B cell (primary cell): ENCODE measurements around the gene PPAN. TPM values are rescaled to one million over a fixed set of nuclear protein-coding genes. Genes with fewer than 3 reads are reported as not detected.

Experiments
- ATAC-seq: fragments of 200-7000 bp; cut with Tn5 transposase; one replicate; pipeline ENCODE4 v1.10.0; 2021; ENCODE audit warnings: low read depth, mild to moderate bottlenecking, moderate number of reproducible peaks, moderate library complexity
- CTCF ChIA-PET: fragments of 350-600 bp; sonication (Branson Sonifier 250); formaldehyde crosslinking; loops from one replicate; lab custom pipeline; 2021; ENCODE audit warnings: antibody characterized with exemption, inconsistent platforms; lab: Charles Lee
- POLR2A ChIA-PET: fragments of 350-600 bp; sonication (Branson Sonifier 250); formaldehyde crosslinking; loops from one replicate; lab custom pipeline; 2021; ENCODE audit warnings: antibody characterized with exemption; lab: Charles Lee
- DNase-seq: peaks from one replicate; pipeline ENCODE4 v3.0.0; 2013
- H2AFZ ChIP-seq: 2 replicates; pipeline ENCODE4 v1.6.1; 2012; ENCODE audit warnings: mild to moderate bottlenecking, low read depth, low read length; ENCODE audit not compliant: insufficient read depth, poor library complexity, severe bottlenecking
- H3K27ac ChIP-seq, 2 donors: 1 replicate in 1 of 2; 2 replicates in 1 of 2; pipeline ENCODE4 v1.5.1; 2012 to 2013; ENCODE audit warnings: low read length in 2 of 2, mild to moderate bottlenecking in 2 of 2, moderate library complexity in 1 of 2
- H3K27me3 ChIP-seq, 4 experiments: fragments of 200-600 bp in 1 of 4; sonication (generic) in 1 of 4; replicated peaks in 1 of 4; 1 replicate in 2 of 4; 2 replicates in 2 of 4; pipeline versions ENCODE4 v1.6.1 to v1.7.0; 2013 to 2016; ENCODE audit warnings: low read length in 3 of 4, mild to moderate bottlenecking in 2 of 4, mixed read lengths in 1 of 4, moderate library complexity in 1 of 4; ENCODE audit not compliant: insufficient read depth in 4 of 4, control insufficient read depth in 3 of 4; ENCODE audit errors: control extremely low read depth in 1 of 4
- H3K36me3 ChIP-seq, 2 experiments: replicated peaks in 1 of 2; 1 replicate in 1 of 2; 2 replicates in 1 of 2; pipeline versions ENCODE4 v1.6.1 to v1.7.1; 2013; ENCODE audit warnings: low read length in 1 of 2; ENCODE audit not compliant: insufficient read depth in 2 of 2, control insufficient read depth in 1 of 2; ENCODE audit errors: control extremely low read depth in 1 of 2, extremely low read depth in 1 of 2
- H3K4me1 ChIP-seq, 2 donors: fragments of 200-600 bp in 1 of 2; sonication (generic) in 1 of 2; 1 replicate in 1 of 2; 2 replicates in 1 of 2; pipeline versions ENCODE4 v1.5.1 to v1.6.1; 2013 to 2017; ENCODE audit warnings: low read length in 2 of 2; ENCODE audit not compliant: control insufficient read depth in 2 of 2, insufficient read depth in 2 of 2
- H3K4me2 ChIP-seq: replicated peaks from 2 replicates; pipeline ENCODE3; 2012; ENCODE audit warnings: mild to moderate bottlenecking, low read depth, low read length; ENCODE audit not compliant: poor library complexity, severe bottlenecking
- H3K4me3 ChIP-seq, 5 experiments: fragments of 200-600 bp in 1 of 5; sonication (generic) in 1 of 5; 1 replicate in 3 of 5; 2 replicates in 2 of 5; pipeline versions ENCODE4 v1.5.1 to v1.7.0; 2011 to 2016; ENCODE audit warnings: low read length in 4 of 5, mild to moderate bottlenecking in 4 of 5, low read depth in 2 of 5, control low read depth in 1 of 5, moderate library complexity in 1 of 5; ENCODE audit not compliant: insufficient read depth in 1 of 5; ENCODE audit errors: control extremely low read depth in 1 of 5, extremely low read depth in 1 of 5
- H3K79me2 ChIP-seq: fragments of 200-600 bp; sonication (generic); one replicate; pipeline ENCODE4 v1.6.0; 2016; ENCODE audit warnings: low read length; ENCODE audit not compliant: control insufficient read depth, insufficient read depth
- H3K9ac ChIP-seq: fragments of 200-600 bp; sonication (generic); 2 replicates; pipeline ENCODE4 v1.6.1; 2017; ENCODE audit warnings: mild to moderate bottlenecking, low read length, moderate library complexity
- H3K9me3 ChIP-seq, 3 donors: one replicate each; pipeline versions ENCODE4 v1.6.1 to v1.7.1; 2013; ENCODE audit warnings: low read length in 2 of 3; ENCODE audit not compliant: control insufficient read depth in 2 of 3, insufficient read depth in 1 of 3; ENCODE audit errors: control extremely low read depth in 1 of 3
- H4K20me1 ChIP-seq: 2 replicates; pipeline ENCODE4 v1.6.0; 2012; ENCODE audit warnings: mild to moderate bottlenecking, low read length; ENCODE audit not compliant: insufficient read depth, control insufficient read depth, poor library complexity, severe bottlenecking
- H3K27ac Mint-ChIP-seq: one replicate; pipeline ENCODE4 v1.8.0; 2021; ENCODE audit warnings: mixed read lengths
- H3K27me3 Mint-ChIP-seq: one replicate; pipeline ENCODE4 v1.8.0; 2021; ENCODE audit warnings: mixed read lengths
- H3K4me1 Mint-ChIP-seq: one replicate; pipeline ENCODE4 v1.8.0; 2021; ENCODE audit warnings: mixed read lengths
- H3K4me3 Mint-ChIP-seq: one replicate; pipeline ENCODE4 v1.8.0; 2021; ENCODE audit warnings: mixed read lengths
- H3K9me3 Mint-ChIP-seq: one replicate; pipeline ENCODE4 v1.8.0; 2022; ENCODE audit warnings: mixed read lengths; ENCODE audit not compliant: insufficient read depth
- EZH2 ChIP-seq: IDR thresholded peaks from 2 replicates; pipeline ENCODE4 v1.6.1; 2012; ENCODE audit warnings: borderline replicate concordance, low read depth, mild to moderate bottlenecking, moderate library complexity, low read length; ENCODE audit not compliant: insufficient read depth, poor library complexity, severe bottlenecking
- WGBS: methylation state at CpG from one replicate; pipeline ENCODE4 v1.1.5; 2013; ENCODE audit warnings: missing lambda C conversion rate; ENCODE audit not compliant: insufficient coverage; 5-methylcytosine and 5-hydroxymethylcytosine counted together
- intact Hi-C: fragments of 100-400 bp; cut with micrococcal nuclease; formaldehyde crosslinking; loops from one replicate; pipeline ENCODE4 v1.10.0; 2022
- polyA plus RNA-seq: library from polyadenylated mRNA; depleted of rRNA; stranded (reverse); fragments of >200 nt; gene quantifications from 2 replicates; pipeline ENCODE4 v1.2.3, GENCODE V29; 2012
- total RNA-seq, 2 donors: library from RNA; stranded (reverse); fragments of 120-200 nt in 1 of 2; gene quantifications; 1 replicate in 1 of 2; 2 replicates in 1 of 2; pipeline versions ENCODE4 v1.2.3 to v1.2.4, GENCODE V29; 2013 to 2022
- TF ChIP-seq, protein P1 (sequence below): fragments of 200-600 bp; IDR thresholded peaks from one replicate; pipeline ENCODE4 v1.8.0; 2022; ENCODE audit warnings: antibody characterized with exemption, mild to moderate bottlenecking

The PPAN gene
- total and polyA plus RNA-seq, 2 donors (not counting 1 experiment from before 2014, with no cell fraction given) = 42.2 to 88.0 TPM

DNA sequence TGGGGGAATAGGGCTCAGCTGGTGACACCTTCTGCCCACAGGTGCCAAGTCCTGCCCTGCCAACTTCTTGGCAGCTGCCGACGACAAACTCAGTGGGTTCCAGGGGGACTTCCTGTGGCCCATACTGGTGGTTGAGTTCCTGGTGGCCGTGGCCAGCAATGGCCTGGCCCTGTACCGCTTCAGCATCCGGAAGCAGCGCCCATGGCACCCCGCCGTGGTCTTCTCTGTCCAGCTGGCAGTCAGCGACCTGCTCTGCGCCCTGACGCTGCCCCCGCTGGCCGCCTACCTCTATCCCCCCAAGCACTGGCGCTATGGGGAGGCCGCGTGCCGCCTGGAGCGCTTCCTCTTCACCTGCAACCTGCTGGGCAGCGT is 7.4 kb downstream of the PPAN start:
- intact Hi-C loops = loop anchor here (1.0 to 2.0 kb wide), 4 partner anchors 14 to 182 kb away; no protein-coding TSS in a partner anchor
- Histone ChIP-seq H4K20me1 (peaks cover 76% of the 10 kb centered on the region), H3K9me3 (peaks cover 0 to 6% (median 0%) of the 10 kb centered on the region in 3 donors), H3K4me1 (peaks cover 28 to 37% of the 10 kb centered on the region in 2 donors), H3K27me3 (no peaks in the 10 kb centered on the region), H3K4me2 (peak overlapping the region; percentile 67), H3K79me2 (peaks cover 33% of the 10 kb centered on the region), H3K4me3 (no peak overlapping the region), H3K36me3 (peaks cover 0 to 64% of the 10 kb centered on the region in 2 experiments), H3K9ac (no peak overlapping the region), H2AFZ (no peak overlapping the region), H3K27ac (peak overlapping the region in 1 of 2 donors; percentile 40)
- 85% methylated on average over 19 of the region's 19 CpGs for WGBS
- DNase-seq (no peak), ATAC-seq (no peak)
- ChIA-PET POLR2A (interaction anchor here (0.5 to 6.6 kb wide), 5 partner anchors 12 to 527 kb away, joined by 3 to 62 read pairs (median 5); partner anchors contain the start of gene ANGPTL6), CTCF (interaction anchor here (0.5 to 15.9 kb wide), 15 partner anchors 12 to 275 kb away, joined by 3 to 263 read pairs (median 4); partner anchors contain the start of genes ANGPTL6, MRPL4 and PPAN)
- Mint-ChIP-seq H3K4me3 (no peak overlapping the region), H3K27ac (no peak overlapping the region), H3K27me3 (no peaks in the 10 kb centered on the region), H3K4me1 (peaks cover 37% of the 10 kb centered on the region), H3K9me3 (no peaks in the 10 kb centered on the region)
- no peak for TF ChIP-seq EZH2
- TF ChIP-seq, protein P1, sequence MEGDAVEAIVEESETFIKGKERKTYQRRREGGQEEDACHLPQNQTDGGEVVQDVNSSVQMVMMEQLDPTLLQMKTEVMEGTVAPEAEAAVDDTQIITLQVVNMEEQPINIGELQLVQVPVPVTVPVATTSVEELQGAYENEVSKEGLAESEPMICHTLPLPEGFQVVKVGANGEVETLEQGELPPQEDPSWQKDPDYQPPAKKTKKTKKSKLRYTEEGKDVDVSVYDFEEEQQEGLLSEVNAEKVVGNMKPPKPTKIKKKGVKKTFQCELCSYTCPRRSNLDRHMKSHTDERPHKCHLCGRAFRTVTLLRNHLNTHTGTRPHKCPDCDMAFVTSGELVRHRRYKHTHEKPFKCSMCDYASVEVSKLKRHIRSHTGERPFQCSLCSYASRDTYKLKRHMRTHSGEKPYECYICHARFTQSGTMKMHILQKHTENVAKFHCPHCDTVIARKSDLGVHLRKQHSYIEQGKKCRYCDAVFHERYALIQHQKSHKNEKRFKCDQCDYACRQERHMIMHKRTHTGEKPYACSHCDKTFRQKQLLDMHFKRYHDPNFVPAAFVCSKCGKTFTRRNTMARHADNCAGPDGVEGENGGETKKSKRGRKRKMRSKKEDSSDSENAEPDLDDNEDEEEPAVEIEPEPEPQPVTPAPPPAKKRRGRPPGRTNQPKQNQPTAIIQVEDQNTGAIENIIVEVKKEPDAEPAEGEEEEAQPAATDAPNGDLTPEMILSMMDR = peak; percentile 1

DNA sequence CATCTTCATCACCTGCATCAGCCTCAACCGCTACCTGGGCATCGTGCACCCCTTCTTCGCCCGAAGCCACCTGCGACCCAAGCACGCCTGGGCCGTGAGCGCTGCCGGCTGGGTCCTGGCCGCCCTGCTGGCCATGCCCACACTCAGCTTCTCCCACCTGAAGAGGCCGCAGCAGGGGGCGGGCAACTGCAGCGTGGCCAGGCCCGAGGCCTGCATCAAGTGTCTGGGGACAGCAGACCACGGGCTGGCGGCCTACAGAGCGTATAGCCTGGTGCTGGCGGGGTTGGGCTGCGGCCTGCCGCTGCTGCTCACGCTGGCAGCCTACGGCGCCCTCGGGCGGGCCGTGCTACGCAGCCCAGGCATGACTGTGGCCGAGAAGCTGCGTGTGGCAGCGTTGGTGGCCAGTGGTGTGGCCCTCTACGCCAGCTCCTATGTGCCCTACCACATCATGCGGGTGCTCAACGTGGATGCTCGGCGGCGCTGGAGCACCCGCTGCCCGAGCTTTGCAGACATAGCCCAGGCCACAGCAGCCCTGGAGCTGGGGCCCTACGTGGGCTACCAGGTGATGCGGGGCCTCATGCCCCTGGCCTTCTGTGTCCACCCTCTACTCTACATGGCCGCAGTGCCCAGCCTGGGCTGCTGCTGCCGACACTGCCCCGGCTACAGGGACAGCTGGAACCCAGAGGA is 7.9 kb downstream of the PPAN start:
- H4K20me1 ChIP-seq = peaks cover 81% of the 10 kb centered on the region
- POLR2A ChIA-PET = interaction anchor here (0.5 to 6.6 kb wide), 4 partner anchors 12 to 150 kb away, joined by 3 to 62 read pairs (median 11); partner anchors contain the start of gene ANGPTL6

More for the DNA sequence above, 7.9 kb downstream of the PPAN start:
- Histone ChIP-seq H3K4me2 (no peak overlapping the region), H3K4me1 (peaks cover 34 to 42% of the 10 kb centered on the region in 2 donors), H3K27ac (no peak overlapping the region), H2AFZ (no peak overlapping the region), H3K36me3 (peaks cover 0 to 59% of the 10 kb centered on the region in 2 experiments), H3K79me2 (peaks cover 35% of the 10 kb centered on the region), H3K9me3 (peaks cover 0 to 6% (median 0%) of the 10 kb centered on the region in 3 donors), H3K9ac (no peak overlapping the region), H3K27me3 (no peaks in the 10 kb centered on the region), H3K4me3 (no peak overlapping the region)
- Mint-ChIP-seq H3K4me1 (peaks cover 42% of the 10 kb centered on the region), H3K4me3 (no peak overlapping the region), H3K9me3 (no peaks in the 10 kb centered on the region), H3K27ac (peak overlapping the region; percentile 50), H3K27me3 (no peaks in the 10 kb centered on the region)
- DNase-seq = no peak
- intact Hi-C loops = loop anchor here (1.0 to 2.0 kb wide), 4 partner anchors 15 to 183 kb away; no protein-coding TSS in a partner anchor
- whole genome bisulfite sequencing = 96% methylated on average over 43 of the region's 43 CpGs
- TF ChIP-seq, protein P1 = no peak
- TF ChIP-seq EZH2 = no peak
- no peak for ATAC-seq
- CTCF ChIA-PET = interaction anchor here (0.5 to 15.9 kb wide), 11 partner anchors 12 to 275 kb away, joined by 3 to 263 read pairs (median 4); partner anchors contain the start of genes ANGPTL6, MRPL4 and PPAN
